OCI-LY3 (cell line): Measurements from ENCODE around the gene PAX5.

Experiments used
- H2AFZ ChIP-seq: fragments of 200-600, 300-600 bp; shearing (Covaris generic); 2 replicates; pipeline ENCODE4 v1.6.0; 2014; ENCODE audit warnings: antibody characterized with exemption, low read depth, low read length
- H3K27ac ChIP-seq: fragments of 200-600, 300-600 bp; sonication (generic); 2 replicates; pipeline ENCODE4 v1.5.1; 2014; ENCODE audit warnings: mild to moderate bottlenecking, low read length, moderate library complexity, mixed read lengths
- H3K27me3 ChIP-seq: fragments of 200-600, 300-600 bp; sonication (generic); 2 replicates; pipeline ENCODE4 v1.6.1; 2014; ENCODE audit warnings: low read depth, low read length, mixed read lengths
- H3K36me3 ChIP-seq: fragments of 200-600, 300-600 bp; sonication (generic); replicated peaks from 2 replicates; pipeline ENCODE3; 2014; ENCODE audit warnings: low read depth, low read length, mixed read lengths
- H3K4me1 ChIP-seq: fragments of 300-600, 200-600 bp; sonication (generic); 2 replicates; pipeline ENCODE4 v1.6.1; 2014; ENCODE audit warnings: low read length, mixed read lengths
- H3K4me2 ChIP-seq: fragments of 200-600, 300-600 bp; sonication (generic); 2 replicates; pipeline ENCODE4 v1.6.1; 2014; ENCODE audit warnings: low read length, mixed read lengths
- H3K4me3 ChIP-seq: fragments of 300-600, 200-600 bp; sonication (generic); 2 replicates; pipeline ENCODE4 v1.5.1; 2014; ENCODE audit warnings: antibody characterized with exemption, mild to moderate bottlenecking, low read length, moderate library complexity
- H3K79me2 ChIP-seq: fragments of 300-600, 200-600 bp; shearing (Covaris generic); 2 replicates; pipeline ENCODE4 v1.6.1; 2014; ENCODE audit warnings: mild to moderate bottlenecking, low read length, mixed read lengths
- H3K9ac ChIP-seq: fragments of 300-600, 200-600 bp; shearing (Covaris generic); 2 replicates; pipeline ENCODE4 v1.6.0; 2014; ENCODE audit warnings: mild to moderate bottlenecking, low read length, moderate library complexity
- H3K9me3 ChIP-seq: fragments of 200-600, 300-600 bp; shearing (Covaris generic); 2 replicates; pipeline ENCODE4 v1.6.1; 2014; ENCODE audit warnings: low read length, mixed read lengths; ENCODE audit not compliant: insufficient read depth
- H4K20me1 ChIP-seq: fragments of 200-600, 300-600 bp; sonication (generic); 2 replicates; pipeline ENCODE4 v1.6.1; 2016; ENCODE audit warnings: low read length, mixed read lengths; ENCODE audit not compliant: insufficient read depth
- CTCF ChIP-seq: fragments of 200-600, 300-600 bp; sonication (generic); IDR thresholded peaks from 2 replicates; pipeline ENCODE4 v1.5.1; 2014; ENCODE audit warnings: antibody characterized with exemption, low read length, low read depth
- EZH2phosphoT487 ChIP-seq: fragments of 200-600 bp; shearing (Covaris generic); IDR thresholded peaks from 2 replicates; pipeline ENCODE4 v1.6.1; 2018; ENCODE audit warnings: antibody characterized with exemption, mixed run types, low read depth

PAX5 gene

GRCh38 chr9:36936498-36936831 is 97.6 kb downstream of the PAX5 start:
- Histone ChIP-seq H4K20me1 (peaks cover 76% of the 10 kb centered on the region), H3K4me1 (peaks cover 58% of the 10 kb centered on the region), H3K27me3 (no peaks in the 10 kb centered on the region), H3K9me3 (no peaks in the 10 kb centered on the region), H3K9ac (no peak overlapping the region), H2AFZ (no peak overlapping the region), H3K36me3 (peaks cover 88% of the 10 kb centered on the region), H3K4me2 (peak overlapping the region; percentile 48; the same call in 1 of the 2 replicates), H3K4me3 (no peak overlapping the region), H3K79me2 (peaks cover 99% of the 10 kb centered on the region), H3K27ac (peak overlapping the region; percentile 87)
- no peak for TF ChIP-seq CTCF
- TF ChIP-seq EZH2phosphoT487: no peak

GRCh38 chr9:36935768-36936497 is 98.1 kb downstream of the PAX5 start:
- Histone ChIP-seq H3K9ac (peak overlapping the region; percentile 26; the same call in 1 of the 2 replicates), H4K20me1 (peaks cover 75% of the 10 kb centered on the region), H3K4me2 (peak overlapping the region; percentile 48), H3K4me1 (peaks cover 58% of the 10 kb centered on the region), H3K27me3 (no peaks in the 10 kb centered on the region), H3K36me3 (peaks cover 88% of the 10 kb centered on the region), H3K9me3 (no peaks in the 10 kb centered on the region), H3K79me2 (peaks cover 99% of the 10 kb centered on the region), H3K27ac (peak overlapping the region; percentile 87), H2AFZ (no peak overlapping the region), H3K4me3 (no peak overlapping the region)
- TF ChIP-seq CTCF (no peak), EZH2phosphoT487 (no peak)

- Histone ChIP-seq H3K36me3 (peaks cover 88% of the 10 kb centered on the region), H3K9ac (peak overlapping the region; percentile 26; the same call in 1 of the 2 replicates), H3K79me2 (peaks cover 99% of the 10 kb centered on the region), H3K4me3 (no peak overlapping the region), H2AFZ (no peak overlapping the region), H4K20me1 (peaks cover 75% of the 10 kb centered on the region), H3K27me3 (no peaks in the 10 kb centered on the region), H3K27ac (peak overlapping the region; percentile 87), H3K4me1 (peaks cover 63% of the 10 kb centered on the region), H3K4me2 (peak overlapping the region; percentile 48), H3K9me3 (no peaks in the 10 kb centered on the region)
- no peak for TF ChIP-seq EZH2phosphoT487
- TF ChIP-seq CTCF: no peak
These were observed 98.7 kb downstream of the PAX5 start for GRCh38 chr9:36935332-36935731.

GRCh38 chr9:36934478-36935065 is 99.5 kb downstream of the PAX5 start:
- H4K20me1 ChIP-seq: peaks cover 77% of the 10 kb centered on the region

More at GRCh38 chr9:36934478-36935065, 99.5 kb downstream of the PAX5 start:
- H3K9ac ChIP-seq: no peak overlapping the region
- no peak for TF ChIP-seq EZH2phosphoT487
- no peak for TF ChIP-seq CTCF
- no peaks in the 10 kb centered on the region for H3K27me3 ChIP-seq
- H3K4me2 ChIP-seq: no peak overlapping the region
- H3K9me3 ChIP-seq: no peaks in the 10 kb centered on the region
- peaks cover 81% of the 10 kb centered on the region for H3K36me3 ChIP-seq
- no peak overlapping the region for H2AFZ ChIP-seq
- peaks cover 64% of the 10 kb centered on the region for H3K4me1 ChIP-seq
- H3K79me2 ChIP-seq: peaks cover 97% of the 10 kb centered on the region
- no peak overlapping the region for H3K4me3 ChIP-seq
- peak overlapping the region; percentile 87 for H3K27ac ChIP-seq
